GM12878 (cell line): ENCODE results near the gene NR4A2. TPM values are rescaled to one million over a fixed set of nuclear protein-coding genes. Genes with fewer than 3 reads are reported as not detected.

ENCODE experiments used
- ATF2 ChIP-seq: IDR thresholded peaks from 2 replicates; pipeline ENCODE4 v1.6.1; 2012; ENCODE audit warnings: low read length, inconsistent platforms
- BHLHE40 ChIP-seq, 2 experiments: fragments of 450-650 bp in 1 of 2; IDR thresholded peaks; 2 replicates each; pipeline ENCODE4 v1.6.1; 2011 to 2017; ENCODE audit warnings: low read depth in 2 of 2, borderline replicate concordance in 1 of 2, improper control_type of control experiment in 1 of 2, low read length in 1 of 2, mild to moderate bottlenecking in 1 of 2
- BMI1 ChIP-seq: fragments of 450-650 bp; IDR thresholded peaks from 2 replicates; pipeline ENCODE4 v1.6.1; 2016; ENCODE audit warnings: mild to moderate bottlenecking, moderate library complexity, borderline replicate concordance
- CBX3 ChIP-seq: fragments of 200-600 bp; sonication (generic); IDR thresholded peaks from 2 replicates; pipeline ENCODE4 v1.6.1; 2016; ENCODE audit warnings: low read depth, borderline replicate concordance
- CTCF ChIP-seq, 3 experiments: IDR thresholded peaks in 2 of 3; conservative IDR thresholded peaks in 1 of 3; 2 replicates each; pipeline ENCODE4 v1.5.1; 2011; ENCODE audit warnings: low read depth in 3 of 3, low read length in 3 of 3, mild to moderate bottlenecking in 3 of 3, control low read depth in 2 of 3, moderate library complexity in 2 of 3, inconsistent platforms in 1 of 3, mixed read lengths in 1 of 3; ENCODE audit not compliant: control insufficient read depth in 2 of 3, insufficient read depth in 1 of 3; ENCODE audit errors: extremely low read depth in 1 of 3
- E2F8 ChIP-seq: fragments of 450-650 bp; IDR thresholded peaks from 2 replicates; pipeline ENCODE4 v1.6.1; 2018; ENCODE audit warnings: mild to moderate bottlenecking, low read depth, moderate library complexity; ENCODE audit not compliant: partially characterized antibody
- E4F1 ChIP-seq: fragments of 450-650 bp; IDR thresholded peaks from 2 replicates; pipeline ENCODE4 v1.6.1; 2018; ENCODE audit warnings: borderline replicate concordance, mild to moderate bottlenecking; ENCODE audit not compliant: partially characterized antibody
- EGR1 ChIP-seq, 2 experiments: IDR thresholded peaks; 1 replicate in 1 of 2; 2 replicates in 1 of 2; pipeline ENCODE4 v1.6.1; 2011 to 2012; ENCODE audit warnings: low read depth in 2 of 2, low read length in 2 of 2, borderline replicate concordance in 1 of 2, mild to moderate bottlenecking in 1 of 2, moderate library complexity in 1 of 2
- HDAC2 ChIP-seq: fragments of 200-600 bp; sonication (generic); IDR thresholded peaks from 2 replicates; pipeline ENCODE4 v1.6.1; 2017
- JUND ChIP-seq: IDR thresholded peaks from 2 replicates; pipeline ENCODE4 v1.6.1; 2012; ENCODE audit warnings: low read depth, mild to moderate bottlenecking, low read length, improper control_type of control experiment, moderate library complexity
- MEF2B ChIP-seq: fragments of 450-650 bp; IDR thresholded peaks from 2 replicates; pipeline ENCODE4 v1.6.1; 2018; ENCODE audit warnings: mild to moderate bottlenecking, moderate library complexity; ENCODE audit not compliant: partially characterized antibody, poor library complexity, severe bottlenecking
- POU2F2 ChIP-seq: IDR thresholded peaks from 3 replicates; pipeline ENCODE4 v1.6.1; 2011; ENCODE audit warnings: low read depth, mild to moderate bottlenecking, low read length, borderline replicate concordance
- RELA ChIP-seq: fragments of 450-650 bp; IDR thresholded peaks from 2 replicates; pipeline ENCODE4 v1.8.0; 2014; ENCODE audit warnings: borderline replicate concordance; ENCODE audit not compliant: partially characterized antibody
- RELB ChIP-seq: fragments of 450-650 bp; IDR thresholded peaks from 2 replicates; pipeline ENCODE4 v1.6.1; 2017; ENCODE audit warnings: low read depth, mild to moderate bottlenecking, moderate library complexity
- SIN3A ChIP-seq: IDR thresholded peaks from 2 replicates; pipeline ENCODE4 v1.6.1; 2012; ENCODE audit warnings: low read depth, low read length, improper control_type of control experiment
- SREBF2 ChIP-seq: IDR thresholded peaks from 2 replicates; pipeline ENCODE4 v1.6.1; 2012; ENCODE audit warnings: mild to moderate bottlenecking, low read length
- SUPT20H ChIP-seq: IDR thresholded peaks from 2 replicates; pipeline ENCODE4 v1.6.1; 2011; ENCODE audit warnings: low read depth, mild to moderate bottlenecking, low read length, moderate library complexity, borderline replicate concordance; ENCODE audit not compliant: control insufficient read depth
- TAF1 ChIP-seq: IDR thresholded peaks from 2 replicates; pipeline ENCODE4 v1.6.1; 2011; ENCODE audit warnings: mild to moderate bottlenecking, low read depth, low read length, borderline replicate concordance
- polyA plus RNA-seq, 11 experiments: library from polyadenylated mRNA; depleted of rRNA in 4 of 11; unstranded in 6 of 11; stranded (reverse) in 5 of 11; fragments of >200 nt; fragmentation: Nextera tagmentation in 4 of 11; fragmentation: Illumina TruSeq in 1 of 11; extraction: Ambion mirVana in 4 of 11; extraction: Trizol in 1 of 11; gene quantifications; 1 replicate in 1 of 11; 2 replicates in 10 of 11; pipeline versions ENCODE4 v1.2.1 to v1.2.3, GENCODE V29; 2011 to 2016; ENCODE audit warnings: inconsistent platforms in 2 of 11, missing spikeins in 2 of 11, low read depth in 1 of 11
- total RNA-seq, 4 experiments: library from RNA; depleted of rRNA in 3 of 4; stranded (reverse); fragments of >200 nt in 3 of 4; fragmentation: Illumina TruSeq in 1 of 4; extraction: Trizol in 1 of 4; gene quantifications; 2 replicates each; pipeline versions ENCODE4 v1.2.1 to v1.2.3, GENCODE V29; 2013 to 2021

Gene NR4A2
- total and polyA plus RNA-seq, 10 of the 15 experiments (the other 5 are each of a cell fraction or from before 2014, with no cell fraction given) = 0.15 to 3.4 (median 0.58) TPM

GRCh38 chr2:156332534-156333273 is at the start of gene NR4A2 (continued):
- TF ChIP-seq RELB (peak; percentile 83; the same call in 1 of the 2 replicates), RELA (peak; percentile 43), E2F8 (no peak), HDAC2 (no peak), CTCF (IDR thresholded peaks at IDR 0.05 in 2 of 3, conservative IDR thresholded peaks at IDR 0.05 in 1 of 3; ENCODE audit: control insufficient read depth in 2 of 3, extremely low read depth in 1 of 3, insufficient read depth in 1 of 3, low read depth in 3 of 3, low read length in 3 of 3) (no peak), BHLHE40 (IDR thresholded peaks at IDR 0.05; ENCODE audit: borderline replicate concordance in 1 of 2, low read depth in 2 of 2, low read length in 1 of 2) (peak; percentile 39 to 79; a peak in 3 of 4 replicates), TAF1 (no peak), SREBF2 (no peak), SUPT20H (no peak), E4F1 (peak; percentile 42), CBX3 (no peak), POU2F2 (peak; percentile 29; the same call in 1 of the 3 replicates), MEF2B (peak; percentile 40), JUND (no peak), ATF2 (no peak), SIN3A (no peak), EGR1 (IDR thresholded peaks at IDR 0.05; ENCODE audit: borderline replicate concordance in 1 of 2, low read depth in 2 of 2, low read length in 2 of 2) (no peak), BMI1 (no peak)
